Trophoblast cell (in vitro differentiated cells and primary cell): ENCODE measurements around the gene CSF1R.
A peak's percentile ranks its signal among the peaks of the same experiment; 100 is the strongest.

Experiments used
- DNase-seq, 2 donors: peaks; one replicate each; pipeline ENCODE4 v3.0.0-alpha.2; 2016
- H2AFZ ChIP-seq: 2 replicates; pipeline ENCODE4 v1.6.1; 2013; ENCODE audit warnings: low read length, moderate library complexity, mild to moderate bottlenecking; ENCODE audit not compliant: insufficient read depth, poor library complexity
- H2AK5ac ChIP-seq: 2 replicates; pipeline ENCODE4 v1.6.1; 2013; ENCODE audit warnings: mild to moderate bottlenecking, low read length
- H2BK120ac ChIP-seq: 2 replicates; pipeline ENCODE4 v1.6.1; 2013; ENCODE audit warnings: low read length, mild to moderate bottlenecking, moderate library complexity; ENCODE audit not compliant: insufficient read depth, poor library complexity
- H2BK12ac ChIP-seq: 2 replicates; pipeline ENCODE4 v1.6.1; 2013; ENCODE audit warnings: mild to moderate bottlenecking, low read length, moderate library complexity
- H2BK5ac ChIP-seq: 2 replicates; pipeline ENCODE4 v1.6.1; 2013; ENCODE audit warnings: low read length, low read depth, moderate library complexity, mild to moderate bottlenecking; ENCODE audit not compliant: poor library complexity
- H3K14ac ChIP-seq: 2 replicates; pipeline ENCODE4 v1.6.1; 2013; ENCODE audit warnings: mild to moderate bottlenecking, low read length
- H3K18ac ChIP-seq: 2 replicates; pipeline ENCODE4 v1.6.1; 2013; ENCODE audit warnings: mild to moderate bottlenecking, low read length
- H3K23ac ChIP-seq: 2 replicates; pipeline ENCODE4 v1.6.1; 2013; ENCODE audit warnings: low read length
- H3K27ac ChIP-seq: 2 replicates; pipeline ENCODE4 v1.5.1; 2013; ENCODE audit warnings: low read depth, mild to moderate bottlenecking, inconsistent platforms, low read length, moderate library complexity
- H3K27me3 ChIP-seq: 2 replicates; pipeline ENCODE4 v1.6.1; 2013; ENCODE audit warnings: inconsistent platforms, mild to moderate bottlenecking, low read length, moderate library complexity; ENCODE audit not compliant: insufficient read depth
- H3K36me3 ChIP-seq, 2 experiments: 1 replicate in 1 of 2; 2 replicates in 1 of 2; pipeline ENCODE4 v1.6.1; 2013; ENCODE audit warnings: low read length in 2 of 2, mild to moderate bottlenecking in 2 of 2, moderate library complexity in 1 of 2; ENCODE audit not compliant: insufficient read depth in 2 of 2, control insufficient read depth in 1 of 2
- H3K4ac ChIP-seq: 2 replicates; pipeline ENCODE4 v1.6.1; 2013; ENCODE audit warnings: low read depth, mild to moderate bottlenecking, low read length, moderate library complexity
- H3K4me1 ChIP-seq, 2 experiments: 1 replicate in 1 of 2; 2 replicates in 1 of 2; pipeline ENCODE4 v1.6.1; 2013; ENCODE audit warnings: low read length in 2 of 2, mild to moderate bottlenecking in 2 of 2, moderate library complexity in 1 of 2; ENCODE audit not compliant: insufficient read depth in 2 of 2, control insufficient read depth in 1 of 2
- H3K4me2 ChIP-seq: 2 replicates; pipeline ENCODE4 v1.6.1; 2013; ENCODE audit warnings: inconsistent platforms, mild to moderate bottlenecking, low read length, moderate library complexity
- H3K4me3 ChIP-seq: 2 replicates; pipeline ENCODE4 v1.5.1; 2013; ENCODE audit warnings: mild to moderate bottlenecking, low read depth, low read length, inconsistent platforms
- H3K79me1 ChIP-seq: one replicate; pipeline ENCODE4 v1.6.1; 2013; ENCODE audit warnings: low read length
- H3K79me2 ChIP-seq: 2 replicates; pipeline ENCODE4 v1.6.1; 2013; ENCODE audit warnings: low read length, mild to moderate bottlenecking; ENCODE audit not compliant: control insufficient read depth, insufficient read depth, poor library complexity
- H3K9ac ChIP-seq: 2 replicates; pipeline ENCODE4 v1.6.1; 2013; ENCODE audit warnings: mild to moderate bottlenecking, low read length
- H3K9me3 ChIP-seq: 2 replicates; pipeline ENCODE4 v1.6.1; 2013; ENCODE audit warnings: low read depth, mild to moderate bottlenecking, control low read depth, inconsistent platforms, low read length; ENCODE audit not compliant: insufficient read depth
- H4K12ac ChIP-seq: 2 replicates; pipeline ENCODE4 v1.6.1; 2013; ENCODE audit warnings: low read depth, mild to moderate bottlenecking, low read length, moderate library complexity
- H4K8ac ChIP-seq: 2 replicates; pipeline ENCODE4 v1.6.1; 2013; ENCODE audit warnings: low read depth, mild to moderate bottlenecking, low read length, moderate library complexity
- H4K91ac ChIP-seq: one replicate; pipeline ENCODE4 v1.6.1; 2013; ENCODE audit warnings: low read depth, mild to moderate bottlenecking, low read length, moderate library complexity
- WGBS: extraction: QIAGEN DNeasy Blood & Tissue Kit; methylation state at CpG from one replicate; pipeline ENCODE4 v1.1.7; 2013; ENCODE audit warnings: missing lambda C conversion rate; ENCODE audit not compliant: insufficient read length, insufficient coverage; ENCODE audit errors: extremely low coverage; 5-methylcytosine and 5-hydroxymethylcytosine counted together

Gene CSF1R

DNA sequence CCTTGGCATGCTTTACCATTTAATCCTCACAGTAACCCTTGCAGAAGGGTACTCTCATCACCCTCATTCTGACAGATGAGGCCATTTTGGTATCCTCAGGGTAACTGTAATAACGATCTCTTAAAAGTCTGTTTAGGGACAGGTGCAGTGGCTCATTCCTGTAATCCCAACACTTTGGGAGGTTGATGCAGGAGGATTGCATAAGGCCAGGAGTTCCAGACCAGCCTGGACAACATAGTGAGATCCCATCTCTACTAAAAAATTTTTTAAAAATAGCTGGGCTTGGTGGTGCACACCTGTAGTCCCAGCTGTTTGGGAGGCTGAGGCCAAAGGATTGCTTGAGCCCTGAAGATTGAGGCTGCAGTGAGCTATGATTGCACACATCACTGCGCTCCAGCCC is 31.8 kb downstream of the CSF1R start:
- WGBS = no CpG with 5 or more reads among the region's 2 CpGs
- H3K23ac ChIP-seq = no peak overlapping the region
- H3K27ac ChIP-seq = no peak overlapping the region
- no peak overlapping the region for H3K4me2 ChIP-seq
- peaks cover 56 to 71% of the 10 kb centered on the region in 2 experiments for H3K36me3 ChIP-seq
- H3K4me3 ChIP-seq = no peak overlapping the region
- H2BK5ac ChIP-seq = no peak overlapping the region
- no peaks in the 10 kb centered on the region for H3K27me3 ChIP-seq
- no peak overlapping the region for H3K18ac ChIP-seq
- no peak overlapping the region for H4K12ac ChIP-seq
- H2BK120ac ChIP-seq = no peak overlapping the region
- no peak overlapping the region for H3K14ac ChIP-seq
- no peaks in the 10 kb centered on the region for H3K79me2 ChIP-seq
- H2BK12ac ChIP-seq = no peak overlapping the region
- H3K9me3 ChIP-seq = peaks cover 2% of the 10 kb centered on the region
- peak; percentile 63 to 75 for DNase-seq
- H3K9ac ChIP-seq = no peak overlapping the region
- no peak overlapping the region for H2AFZ ChIP-seq
- no peak overlapping the region for H2AK5ac ChIP-seq
- peaks cover 8% of the 10 kb centered on the region in 2 experiments for H3K4me1 ChIP-seq
- H4K91ac ChIP-seq = no peak overlapping the region
- no peak overlapping the region for H3K4ac ChIP-seq
- H4K8ac ChIP-seq = no peak overlapping the region
- H3K79me1 ChIP-seq = no peaks in the 10 kb centered on the region

DNA sequence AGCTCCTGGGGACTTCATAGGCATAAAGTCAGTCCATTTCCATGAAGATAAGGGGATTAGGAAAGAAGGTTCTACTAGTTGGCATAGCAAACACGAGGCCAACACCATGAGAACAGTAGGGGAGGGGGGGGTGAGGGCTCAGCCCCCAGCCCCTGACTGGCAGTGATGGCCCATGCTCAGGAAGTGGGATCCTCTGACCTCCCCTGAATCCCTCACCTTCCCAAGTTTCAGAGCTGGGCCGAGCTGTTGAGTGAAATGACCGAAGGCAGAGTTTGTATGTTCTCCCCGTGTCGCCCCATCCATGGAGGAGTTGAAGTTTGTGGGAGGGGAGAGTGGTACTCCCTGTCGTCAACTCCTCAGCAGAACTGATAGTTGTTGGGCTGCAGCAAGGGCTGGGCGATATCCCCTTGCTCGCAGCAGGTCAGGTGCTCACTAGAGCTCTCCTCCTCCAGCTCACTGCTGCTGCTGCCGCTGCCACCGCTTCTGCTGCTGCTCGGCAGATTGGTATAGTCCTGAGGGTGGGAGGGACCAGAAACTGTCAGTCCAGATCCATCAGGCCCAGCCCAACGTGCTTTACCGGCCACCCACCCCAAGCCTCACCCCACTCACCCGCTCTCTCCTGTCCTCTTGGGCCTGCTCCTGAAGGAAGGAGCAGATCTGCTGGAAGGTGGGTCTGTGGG is 32.5 kb downstream of the CSF1R start:
- no peak overlapping the region for H2BK120ac ChIP-seq
- no peak overlapping the region for H4K91ac ChIP-seq
- no peak overlapping the region for H3K9ac ChIP-seq
- no peak overlapping the region for H2AK5ac ChIP-seq
- H2AFZ ChIP-seq = no peak overlapping the region
- no peak overlapping the region for H3K27ac ChIP-seq
- no peak overlapping the region for H2BK12ac ChIP-seq
- no peak overlapping the region for H3K23ac ChIP-seq
- no peaks in the 10 kb centered on the region for H3K79me2 ChIP-seq
- no peak overlapping the region for H3K14ac ChIP-seq
- no peak overlapping the region for H3K4me2 ChIP-seq
- no peak overlapping the region for H3K18ac ChIP-seq
- H3K4ac ChIP-seq = no peak overlapping the region
- H3K9me3 ChIP-seq = peaks cover 2% of the 10 kb centered on the region
- H3K4me1 ChIP-seq = peaks cover 8 to 9% of the 10 kb centered on the region in 2 experiments
- WGBS = no CpG with 5 or more reads among the region's 14 CpGs
- no peak overlapping the region for H4K8ac ChIP-seq
- no peak overlapping the region for H3K4me3 ChIP-seq
- no peak overlapping the region for H4K12ac ChIP-seq
- H2BK5ac ChIP-seq = no peak overlapping the region
- no peaks in the 10 kb centered on the region for H3K27me3 ChIP-seq
- peaks cover 62 to 77% of the 10 kb centered on the region in 2 experiments for H3K36me3 ChIP-seq
- DNase-seq = no peak
- H3K79me1 ChIP-seq = no peaks in the 10 kb centered on the region

DNA sequence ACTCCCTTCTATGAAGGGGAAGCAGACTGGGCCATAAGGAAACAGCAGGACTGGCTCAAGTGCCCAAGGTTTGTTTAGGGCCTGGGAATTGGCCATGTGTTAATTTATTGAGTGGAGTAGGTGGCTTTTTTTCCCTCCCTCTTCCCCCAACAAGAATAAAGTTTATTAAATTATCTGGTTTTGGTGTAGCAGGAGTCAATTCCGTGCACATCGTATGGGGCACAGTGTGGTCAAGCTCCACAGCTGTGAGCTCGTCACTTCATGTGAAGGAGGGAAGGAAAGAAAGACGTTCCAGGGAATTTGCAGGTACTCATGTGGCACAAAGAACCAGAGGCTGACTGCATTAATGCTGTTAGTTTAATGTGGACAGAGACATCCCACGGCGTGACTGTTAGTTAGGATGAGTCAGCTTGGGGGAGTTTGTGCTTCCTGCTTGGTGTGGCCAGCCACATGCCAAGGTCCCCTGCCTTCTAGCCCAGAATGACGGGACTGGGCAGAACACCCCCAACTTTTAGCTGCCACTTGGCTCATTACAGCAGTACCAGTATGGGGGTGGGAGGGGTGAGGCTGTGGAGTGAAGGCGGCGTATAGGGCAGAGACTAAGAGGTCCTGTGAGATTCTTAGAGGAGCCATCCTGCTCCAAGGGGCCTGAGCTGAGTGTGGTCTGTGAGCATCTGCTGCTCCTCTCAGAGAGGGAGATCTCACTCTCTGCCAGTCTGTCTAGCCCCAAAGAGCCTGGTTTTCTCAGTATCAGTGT is 33.2 kb downstream of the CSF1R start:
- no peak overlapping the region for H2BK12ac ChIP-seq
- WGBS = no CpG with 5 or more reads among the region's 9 CpGs
- no peak overlapping the region for H2AK5ac ChIP-seq
- no peak overlapping the region for H4K91ac ChIP-seq
- no peak overlapping the region for H2BK120ac ChIP-seq
- H2BK5ac ChIP-seq = no peak overlapping the region
- peaks cover 6 to 8% of the 10 kb centered on the region in 2 experiments for H3K4me1 ChIP-seq
- peaks cover 2% of the 10 kb centered on the region for H3K9me3 ChIP-seq
- H3K27me3 ChIP-seq = no peaks in the 10 kb centered on the region
- no peak overlapping the region for H2AFZ ChIP-seq
- H3K18ac ChIP-seq = no peak overlapping the region
- H3K4me3 ChIP-seq = no peak overlapping the region
- DNase-seq = peak; percentile 20 to 34
- H4K12ac ChIP-seq = no peak overlapping the region
- H3K79me2 ChIP-seq = no peaks in the 10 kb centered on the region
- no peak overlapping the region for H3K14ac ChIP-seq
- H4K8ac ChIP-seq = no peak overlapping the region
- peaks cover 68 to 84% of the 10 kb centered on the region in 2 experiments for H3K36me3 ChIP-seq
- no peak overlapping the region for H3K27ac ChIP-seq
- H3K23ac ChIP-seq = no peak overlapping the region
- no peak overlapping the region for H3K4me2 ChIP-seq
- H3K9ac ChIP-seq = no peak overlapping the region
- no peaks in the 10 kb centered on the region for H3K79me1 ChIP-seq
- H3K4ac ChIP-seq = no peak overlapping the region

DNA sequence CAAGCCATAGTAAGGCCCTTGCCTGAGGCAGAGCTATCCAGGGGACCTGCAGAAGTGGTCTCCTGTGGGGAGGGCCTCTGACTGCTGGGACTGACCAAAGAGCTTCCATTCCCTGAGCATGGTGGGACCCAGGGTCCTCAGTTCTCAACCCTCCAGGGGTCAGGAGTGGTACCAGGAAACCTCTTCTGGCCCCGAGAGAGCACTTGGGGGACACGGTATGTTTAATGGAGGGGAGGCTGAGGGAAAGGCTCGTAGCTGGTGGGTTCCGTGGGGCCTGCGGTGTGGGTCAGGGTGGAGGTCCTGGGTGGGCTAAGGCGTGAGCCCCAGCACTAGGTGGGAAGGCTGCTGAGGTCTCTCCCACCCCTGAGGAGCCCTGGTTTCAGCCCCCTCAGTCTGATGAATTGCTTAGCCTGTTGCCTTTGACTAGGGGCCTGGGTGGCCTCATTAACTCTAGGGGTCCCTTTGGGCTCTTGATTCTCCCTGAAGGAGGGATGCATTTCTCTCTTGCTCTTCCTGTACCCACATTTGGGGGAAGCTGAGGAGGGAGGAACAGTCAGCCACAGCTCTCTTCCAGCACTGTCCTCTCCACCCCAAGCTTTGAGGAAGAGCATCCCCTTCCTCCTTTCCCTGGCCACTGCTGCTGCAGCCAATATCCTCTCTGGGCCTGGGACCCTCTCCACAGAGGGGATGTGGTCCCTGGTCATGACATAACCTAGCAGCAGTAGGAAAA is 34.0 kb downstream of the CSF1R start:
- Histone ChIP-seq H3K79me2 (no peaks in the 10 kb centered on the region), H4K91ac (no peak overlapping the region), H2BK12ac (no peak overlapping the region), H3K18ac (no peak overlapping the region), H3K4me1 (peaks cover 0 to 7% of the 10 kb centered on the region in 2 experiments), H3K14ac (no peak overlapping the region), H3K9ac (no peak overlapping the region), H3K36me3 (peaks cover 73 to 89% of the 10 kb centered on the region in 2 experiments), H2AK5ac (no peak overlapping the region), H4K12ac (no peak overlapping the region), H3K27ac (no peak overlapping the region), H2BK120ac (no peak overlapping the region), H3K27me3 (no peaks in the 10 kb centered on the region), H2BK5ac (no peak overlapping the region), H3K4me2 (no peak overlapping the region), H3K4me3 (no peak overlapping the region), H3K9me3 (peaks cover 2% of the 10 kb centered on the region), H4K8ac (no peak overlapping the region), H3K79me1 (no peaks in the 10 kb centered on the region), H3K4ac (no peak overlapping the region), H2AFZ (no peak overlapping the region), H3K23ac (no peak overlapping the region)
- no peak for DNase-seq
- no CpG with 5 or more reads among the region's 6 CpGs for WGBS
